ENCODE measurements around the gene DSN1. TPM values are rescaled to one million over a fixed set of nuclear protein-coding genes. Genes with fewer than 3 reads are reported as not detected.

The DSN1 gene
- total RNA-seq, 1 experiment from 2014 or later = 27.9 TPM

DNA sequence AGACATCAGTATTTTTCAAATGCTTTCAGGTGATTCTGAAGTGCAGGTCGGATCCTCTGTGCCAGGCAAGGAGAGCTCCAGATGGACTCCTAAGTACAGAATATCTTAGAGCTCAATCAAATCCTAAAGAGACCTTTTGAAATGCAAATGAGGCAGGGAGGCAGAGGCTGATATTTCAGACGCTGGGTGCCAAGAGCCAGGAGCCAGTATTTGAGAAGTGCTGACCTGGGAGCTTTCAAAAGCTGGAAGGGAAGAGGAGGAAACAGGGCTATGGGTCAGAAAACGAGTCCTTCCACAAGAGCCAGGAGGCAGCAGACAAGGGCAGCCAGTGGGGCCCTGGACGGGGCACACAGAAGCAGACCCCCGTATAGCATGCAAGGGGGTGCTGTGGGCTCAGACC lies 46.1 kb upstream of the DSN1 start:
- no peak overlapping the region for H3K27ac ChIP-seq (ENCODE audit: low read depth, low read length)

GRCh38 chr20:36818861-36819260 lies 45.3 kb upstream of the DSN1 start:
- H3K36me3 ChIP-seq (ENCODE audit: control insufficient read depth in 1 of 2, insufficient read depth in 2 of 2, low read length in 2 of 2) = peaks cover 0 to 8% of the 10 kb centered on the region in 2 experiments; a peak in 2 of 4 replicates
- H3K9ac ChIP-seq (ENCODE audit: low read length) = no peak overlapping the region
- no peaks in the 10 kb centered on the region for H3K9me3 ChIP-seq (ENCODE audit: control insufficient read depth in 1 of 2, insufficient read depth in 1 of 2, low read depth in 1 of 2, low read length in 2 of 2)
- no peak overlapping the region for H2AFZ ChIP-seq (ENCODE audit: low read depth, low read length, poor library complexity, severe bottlenecking)
- no peaks in the 10 kb centered on the region for H4K20me1 ChIP-seq (ENCODE audit: insufficient read depth)
- no peaks in the 10 kb centered on the region for H3K9me2 ChIP-seq (ENCODE audit: insufficient read depth)
- no peak overlapping the region for H3K4me3 ChIP-seq (replicated peaks in 1 of 2; ENCODE audit: low read depth in 1 of 2, low read length in 2 of 2)
- ATAC-seq (no peak), DNase-seq (ENCODE audit: low read depth, low spot score) (no peak)
- H3K4me1 ChIP-seq (ENCODE audit: control insufficient read depth in 1 of 2, insufficient read depth in 2 of 2, low read length in 2 of 2) = peaks cover 0 to 7% of the 10 kb centered on the region in 2 experiments; a peak in 1 of 4 replicates
- no TSS peak for BruUV-seq (replicated peaks)
- no peaks in the 10 kb centered on the region for H3K79me2 ChIP-seq (ENCODE audit: insufficient read depth, low read length)
- no peak for TF ChIP-seq CBX3 (IDR thresholded peaks at IDR 0.05; ENCODE audit: low read depth)
- TF ChIP-seq SRF (IDR thresholded peaks at IDR 0.05; ENCODE audit: low read depth) = no peak
- TF ChIP-seq POLR2AphosphoS5 (IDR thresholded peaks at IDR 0.05; ENCODE audit: low read depth, low read length) = no peak
- no peak for TF ChIP-seq YY1 (IDR thresholded peaks at IDR 0.05; ENCODE audit: extremely low read depth, insufficient replicate concordance, low read depth, low read length)
- TF ChIP-seq, protein P1, sequence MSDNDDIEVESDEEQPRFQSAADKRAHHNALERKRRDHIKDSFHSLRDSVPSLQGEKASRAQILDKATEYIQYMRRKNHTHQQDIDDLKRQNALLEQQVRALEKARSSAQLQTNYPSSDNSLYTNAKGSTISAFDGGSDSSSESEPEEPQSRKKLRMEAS (IDR thresholded peaks at IDR 0.05) = no peak
- TF ChIP-seq CEBPB (IDR thresholded peaks at IDR 0.05; ENCODE audit: low read depth) = no peak
- no peak for TF ChIP-seq ZNF274 (IDR thresholded peaks at IDR 0.05; ENCODE audit: low read depth, low read length)
- TF ChIP-seq ELF1 (IDR thresholded peaks at IDR 0.05; ENCODE audit: borderline replicate concordance, low read depth) = no peak
- no peak for TF ChIP-seq JUND (IDR thresholded peaks at IDR 0.05)
- no peak for TF ChIP-seq EGR1 (IDR thresholded peaks at IDR 0.05; ENCODE audit: low read depth)
- no peak for TF ChIP-seq ZFX (IDR thresholded peaks at IDR 0.05)
- H3K27me3 ChIP-seq (ENCODE audit: insufficient read depth, low read length) = no peaks in the 10 kb centered on the region
- ChIA-PET POLR2A (no interaction called here), CTCF (interaction anchor here (1.4 kb wide), 1 partner anchor 10 kb away, joined by 4 read pairs; no protein-coding TSS in a partner anchor), RAD21 (ENCODE audit: low non-redundant PET in 1 of 2, low total read pairs in 2 of 2, uncharacterized antibody in 2 of 2, unreplicated experiment in 2 of 2) (no interaction called here)
- H3K4me2 ChIP-seq (ENCODE audit: low read length) = no peak overlapping the region
- intact Hi-C loops (cut with micrococcal nuclease) = no loop called here
- no peak overlapping the region for H3K27ac ChIP-seq (ENCODE audit: low read depth, low read length)

More for the DNA sequence above, 46.1 kb upstream of the DSN1 start:
- H2AFZ ChIP-seq (ENCODE audit: low read depth, low read length, poor library complexity, severe bottlenecking) = no peak overlapping the region
- TF ChIP-seq POLR2AphosphoS5 (IDR thresholded peaks at IDR 0.05; ENCODE audit: low read depth, low read length) (no peak), ELF1 (IDR thresholded peaks at IDR 0.05; ENCODE audit: borderline replicate concordance, low read depth) (no peak)
- H3K4me1 ChIP-seq (ENCODE audit: control insufficient read depth in 1 of 2, insufficient read depth in 2 of 2, low read length in 2 of 2) = peaks cover 0 to 7% of the 10 kb centered on the region in 2 experiments; a peak in 1 of 4 replicates
- H3K79me2 ChIP-seq (ENCODE audit: insufficient read depth, low read length) = no peaks in the 10 kb centered on the region
- no peaks in the 10 kb centered on the region for H4K20me1 ChIP-seq (ENCODE audit: insufficient read depth)
- intact Hi-C loops (cut with micrococcal nuclease) = no loop called here
- DNase-seq (ENCODE audit: low read depth, low spot score) (no peak), ATAC-seq (no peak)
- ChIA-PET CTCF (interaction anchor here (1.4 kb wide), 1 partner anchor 11 kb away, joined by 4 read pairs; no protein-coding TSS in a partner anchor), POLR2A (no interaction called here), RAD21 (ENCODE audit: low non-redundant PET in 1 of 2, low total read pairs in 2 of 2, uncharacterized antibody in 2 of 2, unreplicated experiment in 2 of 2) (no interaction called here)
- H3K4me2 ChIP-seq (ENCODE audit: low read length) = no peak overlapping the region
- no peaks in the 10 kb centered on the region for H3K9me2 ChIP-seq (ENCODE audit: insufficient read depth)
- no peak overlapping the region for H3K9ac ChIP-seq (ENCODE audit: low read length)
- no TSS peak for BruUV-seq (replicated peaks)
- H3K36me3 ChIP-seq (ENCODE audit: control insufficient read depth in 1 of 2, insufficient read depth in 2 of 2, low read length in 2 of 2) = peaks cover 0 to 3% of the 10 kb centered on the region in 2 experiments; a peak in 1 of 4 replicates
- H3K4me3 ChIP-seq (replicated peaks in 1 of 2; ENCODE audit: low read depth in 1 of 2, low read length in 2 of 2) = no peak overlapping the region
- no peaks in the 10 kb centered on the region for H3K27me3 ChIP-seq (ENCODE audit: insufficient read depth, low read length)
- H3K9me3 ChIP-seq (ENCODE audit: control insufficient read depth in 1 of 2, insufficient read depth in 1 of 2, low read depth in 1 of 2, low read length in 2 of 2) = no peaks in the 10 kb centered on the region
